HG03575 (cell line): ENCODE data around the gene GCNT2.
"Not testable (repeated sequence)": the region's sequence is repeated elsewhere in the genome, so short reads cannot be mapped to it uniquely, and the experiment has no call there.

ENCODE experiments used
- ATAC-seq: cut with Tn5 transposase; IDR thresholded peaks from one replicate; pipeline ENCODE4 v1.9.1; 2021; ENCODE audit not compliant: unreplicated experiment, insufficient number of reproducible peaks, low FRiP score; ENCODE audit errors: extremely low read depth

GCNT2 gene

GRCh38 chr6:10567256-10568026 is 46.3 kb downstream of the GCNT2 start:
- no peak for ATAC-seq

- ATAC-seq: no peak
Measured at GRCh38 chr6:10569392-10570127, 48.4 kb downstream of the GCNT2 start.

GRCh38 chr6:10575519-10575918 is 54.4 kb downstream of the GCNT2 start:
- not testable (repeated sequence) for ATAC-seq

- no peak for ATAC-seq
Measured at GRCh38 chr6:10576226-10576625, 55.1 kb downstream of the GCNT2 start.

- no peak for ATAC-seq
Measured at GRCh38 chr6:10577112-10577511, 56.0 kb downstream of the GCNT2 start.

GRCh38 chr6:10578723-10579122 is 57.6 kb downstream of the GCNT2 start:
- ATAC-seq: no peak

- ATAC-seq: no peak
Measured at GRCh38 chr6:10579803-10580202, 58.7 kb downstream of the GCNT2 start.

- no peak for ATAC-seq
Measured at GRCh38 chr6:10580570-10580969, 59.4 kb downstream of the GCNT2 start.

- ATAC-seq: not testable (repeated sequence)
Measured at GRCh38 chr6:10581402-10581801, 60.3 kb downstream of the GCNT2 start.

GRCh38 chr6:10582774-10583508 is 61.8 kb downstream of the GCNT2 start:
- no peak for ATAC-seq

- ATAC-seq: no peak
Measured at GRCh38 chr6:10583509-10583901, 62.4 kb downstream of the GCNT2 start.

- ATAC-seq: no peak
Measured at GRCh38 chr6:10584607-10585006, 63.5 kb downstream of the GCNT2 start.

- ATAC-seq: no peak
Measured at GRCh38 chr6:10585209-10585845, 64.2 kb downstream of the GCNT2 start.

- ATAC-seq: no peak
Measured at GRCh38 chr6:10586302-10586701, 65.2 kb downstream of the GCNT2 start.

GRCh38 chr6:10587656-10588406 is 66.7 kb downstream of the GCNT2 start:
- ATAC-seq: no peak

GRCh38 chr6:10588562-10589428 is 67.6 kb downstream of the GCNT2 start:
- no peak for ATAC-seq

- no peak for ATAC-seq
Measured at GRCh38 chr6:10589429-10589727, 68.2 kb downstream of the GCNT2 start.

GRCh38 chr6:10589983-10590382 is 68.8 kb downstream of the GCNT2 start:
- ATAC-seq: no peak
